NCI-H748 (cell line): ENCODE results near the gene LSAMP.

Source experiments
- DNase-seq: peaks from one replicate; lab custom pipeline; 2025; ENCODE audit not compliant: unreplicated experiment; lab: John Stamatoyannopoulos, UW

The LSAMP gene

GRCh38 chr3:116367761-116368395, 77.4 kb downstream of the LSAMP start:
- no peak for DNase-seq

GRCh38 chr3:116356056-116356455, 89.2 kb downstream of the LSAMP start:
- no peak for DNase-seq

- DNase-seq = no peak
These were observed 90.9 kb downstream of the LSAMP start for GRCh38 chr3:116354382-116354781.

- DNase-seq = no peak
These were observed 95.1 kb downstream of the LSAMP start for GRCh38 chr3:116350119-116350733.

- DNase-seq = no peak
These were observed 97.1 kb downstream of the LSAMP start for GRCh38 chr3:116348216-116348615.

GRCh38 chr3:116342499-116342898, 102.8 kb downstream of the LSAMP start:
- no peak for DNase-seq

DNA sequence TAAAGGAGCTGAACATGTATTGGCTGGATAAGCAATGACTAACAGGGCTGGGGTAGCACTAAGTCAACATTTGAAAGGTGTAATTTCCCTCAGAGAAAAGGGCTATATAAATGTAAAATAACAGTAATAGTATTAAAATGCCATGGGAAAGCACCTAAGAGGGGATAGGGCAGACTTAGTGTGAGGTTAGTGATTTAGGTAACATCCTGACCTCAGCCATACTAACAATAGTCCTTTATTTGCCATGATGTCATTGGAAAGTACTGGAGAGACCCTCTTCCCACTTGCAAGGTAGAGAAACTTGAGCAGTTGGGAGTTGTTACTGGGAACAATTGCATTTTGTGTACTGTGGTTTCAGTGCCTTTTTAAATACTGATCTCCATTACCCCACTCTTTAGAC, 103.4 kb downstream of the LSAMP start:
- no peak for DNase-seq

- no peak for DNase-seq
These were observed 103.9 kb downstream of the LSAMP start for GRCh38 chr3:116341381-116341780.

DNA sequence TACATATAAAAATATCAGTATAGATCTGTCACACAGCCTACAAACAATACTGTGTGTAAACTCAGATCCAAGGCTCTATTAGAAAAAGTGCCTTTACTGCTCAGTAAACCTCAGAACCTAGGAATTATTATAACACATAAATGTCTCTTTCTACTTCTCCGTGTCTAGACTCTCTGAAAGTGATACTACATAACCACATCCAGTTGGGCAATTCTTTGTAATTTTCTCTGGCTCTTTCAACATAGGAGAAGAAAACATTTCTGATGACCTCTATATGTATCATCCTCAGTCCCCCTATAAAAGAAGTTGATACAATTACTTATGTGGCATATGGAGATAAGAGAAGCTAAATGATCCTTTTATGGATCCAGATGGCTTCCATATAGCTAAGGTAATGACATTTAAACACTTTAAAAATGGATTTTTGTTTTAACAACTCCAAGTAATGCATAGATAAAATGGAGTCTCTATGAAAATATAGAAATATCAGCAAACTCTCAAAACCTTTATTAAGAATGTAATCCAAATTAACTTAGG, 104.5 kb downstream of the LSAMP start:
- no peak for DNase-seq

DNA sequence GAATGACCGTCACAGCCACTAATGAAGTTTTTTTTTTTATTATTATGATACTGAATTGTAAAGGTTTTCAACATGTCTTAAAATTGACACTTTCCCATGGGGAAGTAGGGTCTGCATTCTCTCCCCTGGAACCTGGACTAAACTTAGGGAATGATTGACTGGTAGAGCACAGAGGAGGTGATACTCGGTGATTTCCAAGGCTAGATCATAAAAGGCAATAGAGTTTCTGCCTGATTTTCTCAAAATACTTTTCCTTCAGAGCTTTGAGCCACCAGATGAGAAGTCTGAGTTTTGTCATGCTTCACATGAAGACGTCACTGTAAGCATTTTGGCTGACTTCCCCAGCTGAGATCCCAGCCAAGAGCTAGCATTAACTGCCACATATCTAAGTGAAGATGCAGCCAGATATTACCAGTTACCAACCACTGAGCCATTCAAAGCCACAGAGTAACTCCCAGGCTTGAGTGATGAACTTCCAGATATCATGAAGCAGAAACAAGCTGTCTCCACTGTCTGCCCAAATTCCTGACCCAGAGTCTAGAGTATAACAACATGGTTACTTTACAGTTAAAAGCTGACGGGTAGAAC, 105.8 kb downstream of the LSAMP start:
- no peak for DNase-seq

DNA sequence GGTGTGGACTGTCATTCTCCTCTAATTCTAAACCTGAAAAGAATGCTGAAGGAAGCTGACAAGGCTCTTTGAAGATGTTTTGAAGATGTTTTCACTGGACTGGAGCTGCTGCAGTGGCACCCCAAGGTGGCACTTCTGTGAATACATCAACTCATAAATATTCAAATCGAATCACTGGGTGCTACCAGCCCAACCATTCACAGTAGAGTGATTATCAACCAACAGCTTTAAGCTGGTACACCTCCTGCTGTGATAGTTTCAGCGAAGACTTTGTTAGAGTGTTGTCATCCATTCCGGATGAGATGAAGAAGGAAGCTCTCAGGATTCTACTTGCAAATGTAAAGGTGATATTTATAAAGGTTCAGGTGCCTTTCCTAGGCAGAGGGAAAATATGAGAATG, 106.6 kb downstream of the LSAMP start:
- DNase-seq = no peak

- no peak for DNase-seq
These were observed 108.1 kb downstream of the LSAMP start for GRCh38 chr3:116337229-116337628.

DNA sequence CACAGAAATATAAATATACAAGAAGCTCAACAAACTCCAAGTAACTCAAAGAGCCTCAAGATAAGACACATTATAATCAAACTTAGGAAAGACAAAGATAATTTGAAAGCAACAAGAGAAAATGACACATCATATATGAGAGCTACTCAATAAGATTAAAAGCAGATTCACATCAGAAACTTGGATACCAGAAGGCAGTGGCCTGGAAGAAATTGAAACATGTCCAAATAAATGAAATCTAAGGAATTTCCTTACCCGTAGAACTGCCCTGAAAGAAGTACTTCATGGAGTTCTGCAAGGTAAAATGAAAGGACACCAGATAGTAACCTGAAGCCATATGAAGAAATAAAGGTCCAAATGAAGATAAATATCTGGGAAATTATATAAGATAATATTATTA, 113.9 kb downstream of the LSAMP start:
- DNase-seq = no peak

- DNase-seq = no peak
These were observed 122.4 kb downstream of the LSAMP start for GRCh38 chr3:116322750-116323375.

DNA sequence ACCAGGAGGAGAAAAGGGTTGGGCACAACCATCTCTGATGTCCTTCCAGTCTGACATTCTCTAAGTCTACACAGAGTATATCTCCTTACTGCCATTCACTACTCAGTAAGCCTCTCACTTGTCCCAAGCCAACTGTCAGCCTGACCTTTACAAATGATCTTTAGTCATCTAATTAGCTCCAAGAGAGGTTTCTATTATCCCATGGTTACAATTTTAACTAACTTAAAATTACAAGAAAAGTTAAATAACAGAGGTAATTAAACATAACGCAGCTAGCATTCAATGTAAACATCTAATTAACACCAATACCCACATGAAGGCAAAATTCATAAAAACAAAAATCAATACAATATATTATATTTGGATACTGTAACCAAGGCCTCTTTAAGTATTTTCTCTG, 126.9 kb downstream of the LSAMP start:
- no peak for DNase-seq

DNA sequence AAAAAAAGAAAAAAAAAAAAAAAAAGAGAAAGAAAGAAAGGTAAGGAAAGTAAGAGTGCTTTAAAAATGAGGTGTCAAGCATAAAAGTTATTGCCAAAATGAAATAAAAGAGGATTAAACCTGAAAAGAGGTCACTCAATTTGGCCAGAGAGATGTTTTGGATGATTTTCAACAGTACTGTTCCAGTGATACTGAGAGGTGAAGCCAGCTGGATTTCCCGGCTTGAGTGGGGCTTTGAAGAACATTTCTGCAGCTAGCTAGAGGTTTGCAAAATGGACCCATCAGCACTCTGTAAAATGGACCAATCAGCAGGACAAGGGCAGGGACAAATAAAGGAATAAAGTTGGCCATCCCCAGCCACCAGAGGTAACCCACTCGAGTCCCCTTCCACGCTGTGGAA, 128.5 kb downstream of the LSAMP start:
- DNase-seq = no peak

- DNase-seq = no peak
These were observed 130.8 kb downstream of the LSAMP start for GRCh38 chr3:116314476-116314875.

DNA sequence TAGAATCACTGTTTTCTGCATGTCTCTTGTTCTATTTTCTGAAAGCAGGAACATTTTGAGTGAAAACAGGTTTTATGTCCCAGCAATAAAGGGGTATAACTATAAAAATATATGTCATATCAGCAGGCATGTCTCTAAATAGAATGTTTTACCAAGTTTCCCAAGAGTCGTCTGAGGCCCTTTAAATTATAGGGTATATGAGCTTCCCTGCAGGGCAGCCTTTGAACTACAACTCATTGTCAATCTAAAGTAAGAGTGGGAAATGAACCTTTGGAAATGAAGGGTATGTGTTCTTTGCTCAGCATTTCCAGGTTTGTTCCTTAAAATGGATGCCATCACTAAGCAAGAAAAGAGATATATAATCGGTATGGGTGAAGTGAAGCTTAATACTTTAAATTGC, 138.6 kb downstream of the LSAMP start:
- DNase-seq = no peak

DNA sequence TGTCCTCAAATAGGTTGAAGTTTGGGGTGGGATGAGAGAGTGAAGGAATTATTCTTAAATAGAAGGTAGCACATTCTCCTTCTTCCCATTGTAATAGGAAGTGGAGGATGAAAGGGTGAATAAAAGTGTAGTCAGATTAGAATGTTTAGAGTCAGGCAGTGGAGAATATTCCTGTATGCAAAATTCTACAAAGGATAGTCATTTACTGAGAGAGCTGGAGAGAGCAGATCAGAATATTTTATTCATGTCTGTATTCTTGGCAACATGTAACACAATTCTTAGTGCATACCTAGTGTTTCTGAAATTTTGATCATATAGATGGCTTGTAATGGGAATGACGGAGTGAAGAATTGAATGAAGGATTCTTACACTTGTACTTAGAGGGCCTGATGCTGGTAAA, 139.1 kb downstream of the LSAMP start:
- no peak for DNase-seq

- no peak for DNase-seq
These were observed 143.1 kb downstream of the LSAMP start for GRCh38 chr3:116302087-116302747.

GRCh38 chr3:116301422-116301821, 143.9 kb downstream of the LSAMP start:
- DNase-seq = no peak
